GM12875 (cell line): ENCODE data around the gene LEUTX.

Source experiments
- H3K4me3 ChIP-seq: one replicate; pipeline ENCODE4 v1.5.1; 2011; ENCODE audit warnings: low read depth, low read length, control low read depth
- TF ChIP-seq, protein P1 (sequence below): IDR thresholded peaks from 2 replicates; pipeline ENCODE4 v1.5.1; 2011; ENCODE audit warnings: low read depth, mild to moderate bottlenecking, control low read depth, inconsistent platforms, low read length, moderate library complexity, borderline replicate concordance; ENCODE audit not compliant: insufficient read depth

LEUTX gene

DNA sequence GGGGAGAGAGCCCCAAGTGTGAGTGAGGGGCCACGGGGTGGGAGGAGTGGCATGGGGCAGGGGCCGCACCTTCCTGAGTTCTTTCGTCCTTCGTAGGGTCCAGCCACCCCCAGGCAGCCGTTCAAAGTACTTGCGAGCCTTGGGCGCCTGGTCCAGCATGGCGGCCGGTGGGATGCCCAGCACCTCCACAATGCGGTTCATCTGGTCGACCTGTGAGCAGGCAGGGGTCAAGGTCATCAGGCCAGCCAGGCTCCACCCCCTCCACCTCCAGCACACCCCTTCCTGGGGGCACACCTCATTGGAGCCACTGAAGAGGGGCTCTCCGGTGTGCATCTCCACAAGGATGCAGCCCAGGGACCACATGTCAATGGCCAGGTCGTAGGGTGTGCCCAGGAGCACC, 48.6 kb downstream of the LEUTX start:
- TF ChIP-seq, protein P1, sequence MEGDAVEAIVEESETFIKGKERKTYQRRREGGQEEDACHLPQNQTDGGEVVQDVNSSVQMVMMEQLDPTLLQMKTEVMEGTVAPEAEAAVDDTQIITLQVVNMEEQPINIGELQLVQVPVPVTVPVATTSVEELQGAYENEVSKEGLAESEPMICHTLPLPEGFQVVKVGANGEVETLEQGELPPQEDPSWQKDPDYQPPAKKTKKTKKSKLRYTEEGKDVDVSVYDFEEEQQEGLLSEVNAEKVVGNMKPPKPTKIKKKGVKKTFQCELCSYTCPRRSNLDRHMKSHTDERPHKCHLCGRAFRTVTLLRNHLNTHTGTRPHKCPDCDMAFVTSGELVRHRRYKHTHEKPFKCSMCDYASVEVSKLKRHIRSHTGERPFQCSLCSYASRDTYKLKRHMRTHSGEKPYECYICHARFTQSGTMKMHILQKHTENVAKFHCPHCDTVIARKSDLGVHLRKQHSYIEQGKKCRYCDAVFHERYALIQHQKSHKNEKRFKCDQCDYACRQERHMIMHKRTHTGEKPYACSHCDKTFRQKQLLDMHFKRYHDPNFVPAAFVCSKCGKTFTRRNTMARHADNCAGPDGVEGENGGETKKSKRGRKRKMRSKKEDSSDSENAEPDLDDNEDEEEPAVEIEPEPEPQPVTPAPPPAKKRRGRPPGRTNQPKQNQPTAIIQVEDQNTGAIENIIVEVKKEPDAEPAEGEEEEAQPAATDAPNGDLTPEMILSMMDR, result no peak
- no peak overlapping the region for H3K4me3 ChIP-seq

- TF ChIP-seq, protein P1, result no peak
These were observed 49.5 kb downstream of the LEUTX start for GRCh38 chr19:39828015-39828653.

GRCh38 chr19:39828654-39829032, 50.0 kb downstream of the LEUTX start:
- H3K4me3 ChIP-seq, result no peak overlapping the region

More at GRCh38 chr19:39828015-39828653, 49.5 kb downstream of the LEUTX start:
- H3K4me3 ChIP-seq, result no peak overlapping the region

GRCh38 chr19:39829702-39830275, 51.1 kb downstream of the LEUTX start:
- TF ChIP-seq, protein P1, result no peak
- H3K4me3 ChIP-seq, result no peak overlapping the region

More at GRCh38 chr19:39828654-39829032, 50.0 kb downstream of the LEUTX start:
- TF ChIP-seq, protein P1, result no peak

DNA sequence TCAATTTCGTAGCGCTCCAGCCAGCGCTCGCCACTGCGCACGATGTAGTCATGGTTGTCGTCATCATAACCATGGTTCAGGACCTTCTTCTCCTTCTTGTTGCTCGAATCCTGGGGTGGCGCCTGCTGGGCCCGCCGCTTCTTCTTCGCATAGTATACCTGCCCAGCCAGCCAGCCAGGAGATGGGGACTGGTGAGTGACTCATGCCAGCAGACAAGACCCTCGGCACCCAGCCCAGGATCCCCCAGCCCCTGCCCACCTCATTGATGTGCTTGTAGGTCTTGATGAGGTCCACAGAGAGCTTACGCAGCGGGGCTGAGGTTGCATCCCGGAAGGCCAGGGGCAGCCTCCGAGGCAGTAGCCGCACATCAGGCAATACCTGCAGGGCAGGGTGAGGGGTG, 51.8 kb downstream of the LEUTX start:
- TF ChIP-seq, protein P1, result no peak
- H3K4me3 ChIP-seq, result no peak overlapping the region

DNA sequence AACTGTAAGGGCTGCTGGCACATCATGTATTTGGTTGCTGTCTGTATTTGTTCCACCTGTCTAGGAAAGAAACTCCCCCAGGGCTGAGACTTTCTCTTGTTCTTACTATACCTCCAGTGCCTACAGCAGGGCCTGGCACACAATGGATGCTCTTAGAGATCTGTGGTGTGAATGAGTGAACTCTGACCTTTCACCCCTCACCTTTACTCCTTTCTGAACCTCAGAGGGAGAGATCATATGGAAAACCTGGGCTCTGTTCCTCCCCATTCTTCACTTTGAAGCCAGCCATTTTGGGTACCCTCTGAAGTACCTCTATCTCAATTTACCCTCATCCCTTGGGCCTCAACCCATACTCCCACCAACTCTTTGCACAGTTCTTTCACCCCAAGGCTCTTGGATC, 52.2 kb downstream of the LEUTX start:
- TF ChIP-seq, protein P1, result no peak
- no peak overlapping the region for H3K4me3 ChIP-seq

- TF ChIP-seq, protein P1, result no peak
- H3K4me3 ChIP-seq, result no peak overlapping the region
These were observed 53.0 kb downstream of the LEUTX start for GRCh38 chr19:39831679-39832078.
